Activated T-cell treated with anti-CD3 and anti-CD28 coated beads, Interleukin-2, amount 50 U/mL, for 1 hour (primary cell): ENCODE results near the gene NACC2.
"Not testable (repeated sequence)": the region's sequence is repeated elsewhere in the genome, so short reads cannot be mapped to it uniquely, and the experiment has no call there.

Experiments used
- DNase-seq: peaks from one replicate; pipeline ENCODE4 v3.0.0-alpha.2; 2020

NACC2 gene

DNA sequence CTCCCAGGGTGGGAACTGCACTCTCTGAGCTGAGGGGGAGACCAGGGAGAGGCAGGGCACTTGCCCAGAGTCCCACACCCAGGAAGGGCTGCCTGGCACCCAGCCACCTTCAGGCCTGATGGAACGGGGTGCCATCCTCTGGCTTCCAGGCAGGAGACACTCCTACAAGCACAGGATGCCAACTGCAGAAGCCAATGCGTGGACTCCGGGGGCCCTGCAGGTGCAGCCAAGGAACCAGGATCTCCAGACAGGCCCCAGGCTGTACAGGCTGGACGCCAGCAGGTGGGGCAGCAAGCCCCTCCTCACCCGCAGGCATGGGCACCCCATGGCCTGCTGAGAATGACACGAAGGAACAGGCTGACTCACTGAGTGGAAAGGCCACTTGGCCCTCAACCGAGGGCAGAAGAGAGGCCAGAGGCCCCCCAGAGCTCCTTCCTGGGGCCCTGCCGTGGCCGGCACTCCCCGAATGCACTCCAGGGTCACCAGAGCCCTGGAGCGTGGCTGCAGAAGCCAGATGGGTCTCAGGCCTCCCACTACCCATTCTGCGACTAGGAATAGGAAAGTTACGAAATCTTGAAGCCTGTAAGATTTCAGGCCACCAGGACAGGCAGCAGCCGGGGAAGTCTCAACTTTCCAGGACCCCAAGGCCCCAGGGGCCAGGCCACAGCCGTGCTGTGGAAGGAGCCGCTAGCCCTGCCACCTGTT, 15.7 kb downstream of the NACC2 start:
- no peak for DNase-seq

DNA sequence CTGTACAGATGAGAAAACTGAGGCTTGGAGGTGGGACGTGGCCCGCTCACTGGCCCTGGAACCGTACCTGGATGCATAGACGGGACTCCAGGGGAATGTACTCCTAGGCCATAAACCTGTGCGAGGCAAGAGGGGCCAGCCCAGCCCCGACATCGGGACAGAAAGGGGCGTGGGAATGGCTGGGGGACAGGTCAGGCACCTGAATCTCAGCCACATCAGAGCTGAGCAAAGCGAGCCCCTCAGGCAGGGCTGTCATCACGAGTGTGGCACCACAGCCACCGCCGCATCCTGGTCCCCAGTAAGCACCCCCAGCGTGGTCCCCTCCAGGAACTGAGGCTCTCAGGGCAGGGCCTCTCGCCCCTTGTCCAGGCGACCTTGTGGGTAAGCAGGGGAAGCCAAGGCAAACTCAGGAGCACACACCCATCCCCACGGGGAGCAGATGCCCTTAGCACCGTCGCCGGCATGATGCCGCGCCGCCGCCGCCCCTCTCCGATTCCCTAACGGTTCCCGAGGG, 16.5 kb downstream of the NACC2 start:
- no peak for DNase-seq

DNA sequence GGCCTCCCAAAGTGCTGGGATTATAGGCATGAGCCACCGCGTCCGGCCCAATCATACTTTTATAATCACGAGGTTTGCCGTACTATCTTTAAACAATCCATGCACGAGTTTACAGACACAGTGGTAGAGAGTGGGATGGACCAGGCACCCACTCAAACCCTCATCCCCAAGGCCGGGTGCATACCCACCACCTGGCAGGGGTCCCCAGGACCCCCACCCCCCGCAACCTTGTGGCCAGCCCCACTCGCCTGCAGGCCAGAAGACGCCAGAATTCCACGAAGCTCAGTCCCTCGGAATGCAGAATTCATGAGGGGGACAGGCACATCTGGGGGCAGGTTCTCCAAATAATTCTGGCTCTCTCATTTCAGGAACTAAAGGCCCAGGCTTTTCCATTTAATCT, 17.1 kb downstream of the NACC2 start:
- DNase-seq, result no peak

DNA sequence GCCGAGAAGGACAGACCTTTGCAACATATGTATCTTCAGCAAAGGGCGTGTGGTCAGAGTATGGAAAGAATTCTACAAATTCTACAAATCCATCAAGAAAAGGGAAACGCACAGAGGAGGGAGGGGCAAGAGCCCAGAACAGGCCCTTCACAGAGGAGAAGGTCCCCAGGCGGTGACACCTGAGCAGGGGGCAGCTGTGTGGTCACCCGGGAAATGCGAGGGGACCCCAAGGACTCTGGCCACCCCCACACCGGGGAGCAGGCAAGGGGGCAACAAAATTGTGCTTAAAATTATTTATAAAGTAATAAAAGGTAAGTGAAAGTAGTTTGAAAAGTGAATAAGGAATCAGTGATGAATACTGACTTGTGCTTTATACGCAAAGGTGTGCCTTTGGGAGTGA, 17.6 kb downstream of the NACC2 start:
- no peak for DNase-seq

DNA sequence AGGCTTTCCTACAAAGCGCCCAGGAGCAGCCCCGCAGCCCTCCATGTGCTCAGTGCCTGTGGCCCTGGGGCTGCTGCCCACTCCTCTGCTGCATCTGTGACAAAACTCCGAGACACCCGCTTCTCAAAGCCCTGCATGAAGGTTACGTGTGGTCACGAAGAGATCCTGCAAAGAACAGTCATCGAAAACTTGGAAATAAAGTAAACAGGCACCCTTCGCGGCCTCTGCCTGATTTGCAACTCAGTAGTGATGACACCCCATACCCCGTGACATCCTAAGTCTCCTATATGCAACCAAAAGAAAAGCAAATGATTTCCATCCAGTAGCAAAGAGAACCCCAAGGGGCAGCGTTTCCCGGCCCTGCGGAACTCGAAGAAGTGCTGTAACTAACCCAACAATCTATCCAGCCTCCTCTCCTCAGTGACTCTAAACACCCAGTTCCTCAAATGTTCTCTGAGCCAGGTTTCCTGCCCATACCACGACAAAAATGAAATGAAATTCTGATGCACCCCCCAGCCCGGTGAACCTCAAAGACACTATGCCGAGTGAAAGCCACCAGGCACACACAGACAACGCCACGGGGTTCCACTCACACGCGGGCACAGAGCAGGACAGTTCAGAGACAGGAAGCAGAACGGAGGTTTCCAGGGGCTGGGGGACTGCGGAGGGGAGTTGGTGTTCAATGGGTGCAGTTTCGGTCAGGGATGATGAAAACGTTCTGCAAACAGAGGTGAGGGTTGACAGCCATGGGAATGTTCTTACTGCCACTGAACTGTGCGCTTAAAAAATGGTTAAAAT, 19.0 kb downstream of the NACC2 start:
- DNase-seq, result no peak

DNA sequence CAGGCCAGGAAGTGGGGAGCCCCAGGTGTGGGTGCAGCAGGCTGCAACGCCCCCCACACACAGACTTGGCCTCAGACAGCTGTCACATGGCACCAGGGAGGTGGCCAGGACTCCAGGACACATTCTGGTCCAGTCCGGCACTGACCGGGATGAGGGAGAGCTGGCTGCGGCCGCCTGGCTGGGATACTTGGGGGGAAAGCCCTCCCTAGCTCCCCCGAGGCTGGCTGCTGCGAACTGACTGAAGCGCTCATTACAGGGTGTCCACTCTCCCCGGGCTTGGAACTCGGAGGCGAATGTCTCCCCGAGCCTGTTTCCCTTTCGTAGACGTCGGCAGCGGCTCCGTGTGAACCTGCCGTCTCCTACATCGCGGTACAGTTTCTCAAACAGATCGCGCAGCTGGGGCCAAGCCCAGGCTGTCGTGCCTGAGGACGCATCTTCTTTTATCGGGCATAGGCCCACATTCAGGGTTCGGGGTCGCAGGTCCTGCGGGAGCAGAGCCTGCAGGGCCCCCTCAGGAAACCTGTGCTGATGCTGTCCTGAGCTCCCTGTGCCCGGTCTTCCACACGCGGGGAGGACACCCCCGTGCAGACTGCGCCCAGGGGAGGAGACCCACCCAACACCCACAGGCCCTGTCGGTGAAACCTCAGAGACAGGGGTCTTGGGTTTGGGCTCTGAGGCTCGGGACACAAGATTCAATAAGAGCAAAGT, 19.8 kb downstream of the NACC2 start:
- no peak for DNase-seq

DNA sequence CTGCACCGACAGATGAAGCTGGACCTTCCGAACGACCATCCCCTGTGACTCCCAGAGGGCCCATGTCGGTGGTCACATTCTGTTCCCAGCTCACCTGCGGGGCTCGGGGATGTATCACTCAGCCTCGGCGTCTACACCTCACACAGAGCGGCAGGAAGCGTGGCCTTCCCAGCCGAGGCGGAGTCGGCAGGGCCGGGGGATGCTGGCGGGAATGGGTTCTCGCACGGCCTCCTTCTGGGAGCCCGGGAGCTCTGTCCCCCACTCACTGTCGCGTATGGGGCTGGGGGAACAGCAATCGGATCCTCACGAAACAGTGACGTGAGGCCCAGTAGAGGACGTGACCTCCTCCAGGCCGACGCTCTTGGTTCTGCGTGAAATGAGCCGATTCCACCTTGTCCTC, 20.4 kb downstream of the NACC2 start:
- DNase-seq, result no peak

DNA sequence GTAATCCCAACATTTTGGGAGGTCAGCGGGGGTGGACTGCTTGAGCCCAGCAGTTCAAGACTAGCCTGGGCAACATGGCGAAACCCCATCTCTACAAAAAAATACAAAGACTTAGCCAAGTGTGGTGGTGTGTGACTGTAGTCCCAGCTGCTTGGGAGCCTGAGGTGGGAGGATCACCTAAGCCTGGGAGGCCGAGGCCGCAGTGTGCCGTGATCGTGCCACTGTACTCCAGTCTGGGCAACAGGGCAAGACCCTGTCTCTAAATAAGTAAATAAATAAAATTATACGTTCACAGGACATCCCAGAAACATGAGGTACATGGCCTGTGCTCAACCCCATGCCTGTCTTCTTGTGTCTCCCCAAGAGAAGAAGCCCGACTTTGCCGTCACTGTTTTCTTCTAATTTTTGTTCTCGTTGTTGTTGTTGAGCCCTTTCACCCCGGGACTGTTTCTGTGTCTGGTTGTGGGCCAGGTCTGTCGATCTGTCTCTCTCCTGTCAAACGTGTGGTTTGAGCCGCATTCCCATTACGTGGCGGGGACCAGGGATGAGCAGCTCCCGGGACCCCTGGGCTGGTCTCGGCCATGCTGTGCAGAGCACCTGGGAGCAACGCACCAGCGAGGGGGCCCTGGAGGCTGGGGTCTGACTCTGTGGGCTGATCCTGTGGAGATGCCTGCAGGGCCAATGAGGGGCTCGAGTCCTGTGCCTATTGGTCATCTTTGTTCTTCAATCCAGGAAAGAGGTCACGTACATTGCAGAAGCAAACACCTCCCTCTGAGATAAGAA, 32.2 kb downstream of the NACC2 start:
- DNase-seq, result no peak

DNA sequence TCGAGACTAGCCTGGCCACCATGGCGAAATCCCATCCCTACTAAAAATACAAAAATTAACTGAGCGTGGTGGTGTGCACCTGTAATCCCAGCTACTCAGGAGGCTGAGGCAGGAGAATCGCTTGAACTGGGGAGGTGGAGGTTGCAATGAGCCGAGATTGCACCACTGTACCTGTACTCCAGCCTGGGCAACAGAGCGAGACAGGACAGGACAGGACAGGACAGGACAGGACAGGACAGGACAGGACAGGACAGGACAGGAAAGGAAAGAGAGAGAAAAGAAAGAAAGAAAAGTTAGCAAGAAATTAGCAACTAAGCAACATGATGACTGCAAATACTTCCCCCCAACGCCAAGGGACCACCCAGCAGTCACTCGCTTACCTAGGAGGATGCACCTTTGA, 33.2 kb downstream of the NACC2 start:
- DNase-seq, result not testable (repeated sequence)

DNA sequence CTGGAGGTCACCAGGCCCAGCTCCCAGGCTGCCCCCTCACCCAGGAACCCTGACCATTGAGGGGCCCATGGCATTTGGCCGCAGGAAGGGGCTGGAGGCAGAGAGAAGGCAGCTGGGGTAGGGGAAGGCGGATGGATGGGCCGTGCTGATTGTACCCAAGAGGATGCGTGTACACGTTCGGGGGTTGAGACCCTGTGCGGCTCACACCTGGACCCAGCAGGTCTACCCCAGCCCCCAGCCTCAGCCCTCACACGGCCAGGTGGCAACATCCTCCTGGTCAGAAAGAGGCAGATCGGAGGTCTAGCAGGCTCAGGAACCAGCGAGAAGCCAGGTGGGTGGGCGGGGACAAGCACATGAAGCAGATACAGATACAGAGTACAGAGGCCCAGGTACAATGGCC, 33.7 kb downstream of the NACC2 start:
- no peak for DNase-seq

DNA sequence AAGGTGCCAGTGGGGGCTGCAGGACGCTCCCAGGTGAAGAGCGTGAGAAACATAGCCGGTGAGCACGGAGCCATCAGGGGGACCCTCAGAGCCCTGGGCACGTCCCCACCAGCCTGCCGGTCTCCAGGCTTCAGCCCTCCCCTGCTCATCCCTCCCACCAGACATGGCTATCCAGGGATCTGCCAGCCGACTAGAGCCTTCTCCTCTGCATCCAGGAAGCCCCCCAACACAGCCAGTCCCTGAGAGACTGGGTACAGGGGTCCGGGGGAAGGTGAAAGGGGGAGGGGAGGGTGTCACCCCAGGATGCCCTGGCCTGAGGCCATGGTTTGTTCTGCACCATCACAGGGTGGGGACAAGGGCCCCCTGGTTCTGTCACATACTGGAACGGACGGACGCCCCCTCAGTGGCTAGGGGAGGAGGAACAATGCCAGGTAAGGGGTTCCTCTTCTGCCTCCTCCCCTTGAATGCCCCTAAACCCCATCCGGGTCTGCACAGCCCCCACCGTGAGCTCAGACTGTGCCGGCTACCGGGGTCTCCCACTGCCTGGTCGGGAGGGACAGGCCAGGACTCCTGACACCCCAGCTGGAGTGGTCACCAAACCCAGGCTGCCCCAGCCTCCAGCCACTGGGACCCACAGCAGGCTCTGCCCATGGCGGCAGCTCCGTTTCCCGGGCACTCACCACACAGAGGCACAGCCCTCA, 34.3 kb downstream of the NACC2 start:
- DNase-seq, result no peak

DNA sequence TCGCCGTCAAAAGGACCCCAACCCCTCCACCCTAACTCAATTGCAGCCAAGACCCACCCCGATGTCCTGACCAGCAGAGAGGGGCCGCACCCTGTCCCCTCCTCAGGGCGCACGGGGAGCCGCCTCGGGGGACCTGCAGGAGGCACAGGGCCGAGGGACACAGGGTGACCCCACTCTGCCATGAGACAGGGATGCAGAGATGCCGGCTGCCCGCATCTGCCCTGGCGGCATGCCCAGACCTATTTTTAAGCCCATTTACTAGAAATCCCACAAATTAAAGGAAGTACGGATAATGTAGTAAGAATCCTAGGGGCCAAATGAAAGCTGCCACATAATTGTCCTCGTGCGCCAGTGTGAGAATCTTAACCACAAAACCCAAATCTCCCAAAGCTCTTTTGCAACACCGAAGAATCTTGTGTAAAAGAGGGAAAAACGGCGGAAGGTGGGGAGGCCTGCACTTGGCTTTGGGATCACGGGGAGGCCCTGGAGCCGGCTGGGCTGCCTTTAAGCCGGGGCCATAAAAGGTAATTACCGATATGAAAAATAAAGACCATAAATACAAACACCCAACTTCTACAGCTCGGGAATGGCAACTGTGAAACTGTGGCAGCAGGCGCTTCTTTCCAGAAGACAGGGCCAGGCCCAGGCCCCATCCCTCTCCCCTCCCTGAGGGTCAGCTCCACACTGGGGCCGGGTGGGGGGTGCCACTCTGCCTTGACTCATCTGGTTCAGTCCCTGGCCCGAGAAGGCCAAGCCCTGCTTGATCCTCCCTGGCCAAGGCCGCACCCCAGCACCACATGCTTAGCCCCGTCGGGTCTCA, 35.0 kb downstream of the NACC2 start:
- DNase-seq, result no peak

DNA sequence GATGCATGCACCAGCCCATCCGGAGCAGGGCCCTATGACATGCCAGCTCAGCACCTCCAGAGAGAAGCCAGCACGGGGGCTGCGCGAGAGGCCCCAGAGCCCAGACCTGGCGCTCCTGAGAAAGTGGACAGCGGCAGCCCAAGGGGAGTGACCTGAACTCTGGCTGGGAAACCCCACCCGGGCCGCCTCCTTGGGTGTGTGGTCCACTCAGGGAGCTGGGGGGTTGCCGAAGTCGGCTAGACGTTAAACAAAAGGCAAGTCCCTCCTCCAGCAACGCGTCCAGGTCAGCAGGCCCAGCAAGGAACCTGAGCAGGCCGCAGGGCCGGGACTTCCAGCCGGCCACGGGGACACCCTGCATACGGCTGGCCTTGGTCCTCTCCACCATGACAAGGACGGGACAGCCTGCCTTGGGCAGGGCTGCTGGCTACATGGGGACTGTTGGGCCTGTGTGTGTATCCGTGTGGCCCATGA, 35.7 kb downstream of the NACC2 start:
- no peak for DNase-seq

DNA sequence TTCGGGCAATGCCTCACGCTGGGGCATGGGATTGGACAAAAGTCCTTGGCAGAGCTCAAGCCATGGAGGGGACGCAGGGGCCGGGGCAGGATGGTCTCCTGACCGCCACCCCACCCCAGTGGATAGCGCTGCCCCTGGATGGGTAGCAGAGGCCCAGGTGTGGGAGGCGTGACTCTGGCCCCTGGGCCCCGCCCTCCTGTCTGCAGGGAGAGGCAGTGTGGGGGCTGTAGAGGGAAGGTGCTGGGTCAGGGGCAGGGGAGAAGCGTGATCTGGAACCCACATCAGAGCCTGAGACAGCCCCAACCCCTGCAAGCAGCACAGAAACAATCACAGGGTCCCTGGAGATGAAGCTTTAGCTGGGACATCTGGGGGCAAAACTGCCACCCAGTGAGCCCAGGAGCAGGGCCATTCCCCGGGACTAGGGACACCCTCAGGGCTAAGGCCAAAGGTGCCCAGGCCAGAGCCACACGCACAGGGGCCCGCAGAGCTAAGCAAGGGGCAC, 36.2 kb downstream of the NACC2 start:
- no peak for DNase-seq

DNA sequence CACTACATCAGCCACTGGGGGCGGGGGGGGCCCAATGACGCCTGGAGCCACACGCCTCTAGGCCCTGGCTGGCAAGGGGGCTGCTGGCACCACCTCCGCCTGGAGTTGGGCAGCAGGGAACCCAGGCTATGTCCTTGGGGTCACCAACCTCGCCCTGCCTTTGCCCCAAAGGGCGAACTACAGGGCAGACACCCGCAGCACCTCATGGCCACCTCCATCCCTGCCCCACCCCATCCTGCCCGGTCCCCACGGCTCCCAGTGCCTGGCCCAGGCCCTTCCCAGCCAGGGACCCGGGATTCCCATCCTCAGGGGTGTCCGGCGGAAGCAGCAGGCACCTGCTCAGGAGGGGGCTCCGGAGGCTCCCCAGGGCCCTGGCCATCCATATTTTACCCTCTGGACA, 37.0 kb downstream of the NACC2 start:
- no peak for DNase-seq

DNA sequence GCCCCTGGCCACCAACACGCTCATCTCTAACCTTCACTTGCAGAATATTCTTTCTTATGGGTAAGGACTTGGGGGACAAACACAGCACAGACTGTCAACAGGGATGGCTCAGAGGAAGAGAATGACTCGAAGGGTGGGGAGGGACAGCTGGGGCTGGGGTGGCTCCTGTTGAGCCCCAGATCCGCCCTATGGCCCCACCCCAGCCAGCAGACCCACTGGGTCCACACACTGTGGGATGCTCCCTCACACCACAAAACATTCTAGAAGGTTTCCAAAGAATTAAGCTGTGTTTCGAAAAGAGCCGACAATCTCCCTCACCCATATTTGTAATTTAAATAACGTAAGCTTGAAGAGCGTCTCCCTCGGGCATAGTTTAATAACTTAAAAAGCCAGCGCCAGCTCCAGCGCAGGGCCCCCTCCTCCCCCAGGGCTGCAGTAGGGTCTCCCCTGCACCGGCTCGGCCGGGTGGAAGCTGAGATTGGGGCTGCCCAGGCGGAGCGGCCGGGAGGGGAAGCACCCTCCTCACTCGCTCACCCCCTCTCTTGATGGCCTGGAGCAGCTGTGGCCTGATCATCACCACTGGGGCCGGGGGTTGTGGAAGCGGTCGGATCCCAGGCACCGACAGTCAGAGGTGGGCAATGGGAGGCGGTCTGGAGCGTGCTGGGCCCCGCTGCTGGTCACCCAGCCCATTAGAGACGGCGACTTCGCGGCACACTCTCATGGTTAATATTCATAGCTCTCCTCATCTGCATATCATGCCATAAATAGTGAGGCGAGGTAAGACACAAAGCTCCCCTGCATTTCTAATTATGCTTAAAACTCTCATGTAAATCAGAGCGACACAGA, 37.6 kb downstream of the NACC2 start:
- no peak for DNase-seq

DNA sequence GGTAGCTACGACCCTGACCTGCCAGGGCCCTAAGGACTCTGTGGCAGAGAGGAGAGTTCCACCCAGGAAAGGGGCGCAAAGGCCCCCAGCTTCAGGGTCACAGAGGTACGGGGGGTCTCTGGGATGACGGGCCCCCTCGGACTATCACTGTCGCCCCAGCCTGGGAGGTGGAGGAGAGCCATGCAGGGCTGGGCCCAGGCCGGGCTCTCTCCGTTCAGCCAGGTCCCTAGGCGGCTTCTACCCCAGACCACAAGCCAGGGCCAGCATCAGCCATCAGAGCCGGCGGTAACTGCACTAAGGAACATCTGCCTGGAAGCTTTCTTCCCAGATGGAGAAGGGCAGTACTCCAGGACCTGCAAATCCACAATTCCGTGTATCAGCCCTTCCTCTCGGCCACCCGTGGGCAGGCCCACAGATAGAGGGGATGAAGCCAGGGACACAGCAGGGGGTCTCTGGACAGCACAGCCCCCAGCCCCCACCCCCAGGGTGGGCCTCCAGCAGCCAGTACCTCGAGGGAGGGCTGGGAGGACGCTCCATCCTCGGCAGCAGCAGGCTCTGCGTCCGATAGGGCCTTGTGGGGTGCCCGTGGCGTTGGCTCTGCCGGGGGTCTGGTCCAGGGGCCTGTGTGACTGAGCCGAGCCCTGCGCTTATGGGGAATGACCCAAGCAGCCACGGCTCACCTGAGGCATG, 38.4 kb downstream of the NACC2 start:
- no peak for DNase-seq

DNA sequence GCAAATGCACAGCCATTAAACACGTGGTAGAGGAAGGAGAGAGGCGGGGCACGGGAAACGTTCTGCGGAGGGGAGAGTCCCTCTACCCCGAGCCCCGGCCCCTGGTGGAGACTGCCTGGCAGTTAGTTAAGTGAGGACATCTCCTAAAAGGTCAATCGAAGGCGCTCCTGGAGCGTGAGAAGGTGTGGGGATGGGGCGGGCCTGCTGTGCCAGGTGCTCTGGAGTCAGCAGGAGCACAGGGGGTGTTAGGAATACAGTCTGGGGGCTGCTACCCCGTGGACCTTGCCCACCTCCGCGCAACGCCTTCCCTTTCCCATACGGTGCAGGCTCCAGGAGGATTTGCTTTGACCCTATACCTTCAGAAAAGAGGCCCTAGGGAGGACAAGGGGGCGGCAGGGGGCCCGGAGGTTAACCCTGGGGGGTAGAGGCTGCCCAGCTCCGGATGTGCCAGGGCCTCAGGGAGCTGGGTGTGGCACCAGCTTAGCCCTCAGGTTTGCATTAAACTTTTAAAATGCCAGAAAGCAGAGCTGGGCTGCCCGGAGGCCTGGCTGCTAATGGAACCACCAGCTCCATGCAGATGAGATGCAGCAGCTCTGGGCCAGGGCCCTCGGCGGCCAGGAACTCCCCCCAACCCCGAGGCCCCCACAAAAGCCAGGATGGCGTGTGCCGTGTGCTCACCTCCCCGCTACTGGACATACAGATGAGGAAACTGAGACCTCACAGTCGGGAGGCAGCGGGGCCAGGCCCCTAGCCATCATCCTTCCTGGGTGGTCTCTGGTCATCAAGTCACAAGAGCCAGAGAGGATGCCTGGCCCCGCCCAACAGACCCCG, 39.2 kb downstream of the NACC2 start:
- no peak for DNase-seq
